Fibroblast of skin of left biceps (primary cell): Measurements from ENCODE around the gene SH3D19.
A peak's percentile ranks its signal among the peaks of the same experiment; 100 is the strongest.
"Not testable (repeated sequence)": the region's sequence is repeated elsewhere in the genome, so short reads cannot be mapped to it uniquely, and the experiment has no call there.

Experiments used
- DNase-seq, 2 experiments: peaks; one replicate each; pipeline ENCODE4 v3.0.0-alpha.2; 2013; ENCODE audit warnings: low read depth in 2 of 2

SH3D19 gene

GRCh38 chr4:151099229-151099975 lies 226.0 kb downstream of the SH3D19 start, which contains the start of gene RPS3A:
Gene RPS3A (plus strand): TSS chr4:151099628. CDS start chr4:151099653, 25 bp downstream.
- DNase-seq = peak; percentile 94

- no peak for DNase-seq
These were observed 226.5 kb downstream of the SH3D19 start for GRCh38 chr4:151098979-151099228.

GRCh38 chr4:151097759-151098158 lies 227.6 kb downstream of the SH3D19 start:
- no peak for DNase-seq

GRCh38 chr4:151095142-151095541 lies 230.3 kb downstream of the SH3D19 start:
- DNase-seq = no peak

GRCh38 chr4:151094290-151094751 lies 231.1 kb downstream of the SH3D19 start:
- no peak for DNase-seq

GRCh38 chr4:151093203-151093602 lies 232.2 kb downstream of the SH3D19 start:
- no peak for DNase-seq

GRCh38 chr4:151092488-151092887 lies 232.9 kb downstream of the SH3D19 start:
- DNase-seq = no peak

GRCh38 chr4:151091047-151091446 lies 234.4 kb downstream of the SH3D19 start:
- no peak for DNase-seq

GRCh38 chr4:151087467-151087866 lies 237.9 kb downstream of the SH3D19 start:
- no peak for DNase-seq

GRCh38 chr4:151077978-151078377 lies 247.4 kb downstream of the SH3D19 start:
- DNase-seq = not testable (repeated sequence)

- no peak for DNase-seq
These were observed 250.9 kb downstream of the SH3D19 start for GRCh38 chr4:151074416-151074916.
